Measurements from ENCODE around the gene GRM8.

GRCh38 chr7:126818393-126819196, 434.1 kb downstream of the GRM8 start:
- TF ChIP-seq REST (IDR thresholded peaks at IDR 0.05; ENCODE audit: borderline replicate concordance) (no peak), POLR2AphosphoS5 (IDR thresholded peaks at IDR 0.05) (no peak), MXI1 (conservative IDR thresholded peaks at IDR 0.05; ENCODE audit: poor library complexity, severe bottlenecking) (no peak), CTCF (IDR thresholded peaks at IDR 0.05; ENCODE audit: poor library complexity, severe bottlenecking) (no peak), EP300 (conservative IDR thresholded peaks at IDR 0.05; ENCODE audit: poor library complexity, severe bottlenecking) (no peak), TAF1 (IDR thresholded peaks at IDR 0.05; ENCODE audit: low read depth) (no peak), EZH2 (IDR thresholded peaks at IDR 0.05; ENCODE audit: borderline replicate concordance, insufficient read depth, low read length, poor library complexity, severe bottlenecking) (no peak), SMC3 (conservative IDR thresholded peaks at IDR 0.05; ENCODE audit: poor library complexity) (no peak)

All from neural cell (in vitro differentiated cells).